Stimulated activated CD8-positive, alpha-beta memory T cell treated with anti-CD3 and anti-CD28 coated beads, Interleukin-2, amount 100 ng/mL, for 48 hours (primary cell): ENCODE results near the gene RDH13.

Experiments
- DNase-seq, 2 donors: peaks; one replicate each; pipeline ENCODE4 v3.0.0-alpha.2; 2020; ENCODE audit warnings: low read depth in 2 of 2

Gene RDH13

GRCh38 chr19:55091955-55092354 is 29.0 kb upstream of the RDH13 start:
- no peak for DNase-seq

- no peak for DNase-seq
Observed at GRCh38 chr19:55091126-55091910, 28.4 kb upstream of the RDH13 start.

GRCh38 chr19:55090564-55090963 is 27.6 kb upstream of the RDH13 start:
- DNase-seq = no peak

- DNase-seq = no peak
Observed at GRCh38 chr19:55089342-55089944, 26.5 kb upstream of the RDH13 start.

GRCh38 chr19:55088543-55089341 is 25.8 kb upstream of the RDH13 start:
- peak; percentile 71 to 83 for DNase-seq

GRCh38 chr19:55088021-55088451 is 25.1 kb upstream of the RDH13 start:
- DNase-seq = no peak

GRCh38 chr19:55087542-55087901 is 24.6 kb upstream of the RDH13 start:
- no peak for DNase-seq

- DNase-seq = peak in 1 of 2 donors; percentile 50
Observed at GRCh38 chr19:55086730-55087541, 24.0 kb upstream of the RDH13 start.

GRCh38 chr19:55085923-55086715 is 23.2 kb upstream of the RDH13 start:
- no peak for DNase-seq

- DNase-seq = no peak
Observed at GRCh38 chr19:55084416-55084815, 21.5 kb upstream of the RDH13 start.

- DNase-seq = no peak
Observed at GRCh38 chr19:55083004-55083850, 20.3 kb upstream of the RDH13 start.

- DNase-seq = peak in 1 of 2 donors; percentile 56
Observed at GRCh38 chr19:55082020-55082851, 19.3 kb upstream of the RDH13 start.

- no peak for DNase-seq
Observed at GRCh38 chr19:55081770-55082019, 18.7 kb upstream of the RDH13 start.

- DNase-seq = peak; percentile 78 to 93
Observed at GRCh38 chr19:55080968-55081769, 18.2 kb upstream of the RDH13 start.

- DNase-seq = peak in 1 of 2 donors; percentile 72
Observed at GRCh38 chr19:55080121-55080967, 17.4 kb upstream of the RDH13 start.

GRCh38 chr19:55079400-55080038 is 16.6 kb upstream of the RDH13 start:
- no peak for DNase-seq

- DNase-seq = no peak
Observed at GRCh38 chr19:55078996-55079395, 16.0 kb upstream of the RDH13 start.
